Choroid plexus epithelial cell (primary cell): ENCODE measurements around the gene IRX4.

Source experiments
- DNase-seq: peaks from one replicate; pipeline ENCODE4 v3.0.0-alpha.2; 2010; ENCODE audit warnings: low read depth
- H3K4me3 ChIP-seq: 2 replicates; pipeline ENCODE4 v1.5.1; 2011; ENCODE audit warnings: low read depth, mild to moderate bottlenecking, control low read depth, low read length, moderate library complexity
- CTCF ChIP-seq: conservative IDR thresholded peaks from 2 replicates; pipeline ENCODE4 v1.5.1; 2011; ENCODE audit warnings: low read depth, mild to moderate bottlenecking, control low read depth, inconsistent platforms, low read length, moderate library complexity

Gene IRX4

GRCh38 chr5:1896602-1897376, 14.1 kb upstream of the IRX4 start:
- no peak for DNase-seq
- no peak for TF ChIP-seq CTCF
- no peak overlapping the region for H3K4me3 ChIP-seq

- TF ChIP-seq CTCF, result no peak
- DNase-seq, result no peak
Measured at GRCh38 chr5:1895739-1896420, 13.2 kb upstream of the IRX4 start.

GRCh38 chr5:1894243-1894642, 11.5 kb upstream of the IRX4 start:
- DNase-seq, result no peak
- no peak overlapping the region for H3K4me3 ChIP-seq
- TF ChIP-seq CTCF, result no peak

More at GRCh38 chr5:1895739-1896420, 13.2 kb upstream of the IRX4 start:
- no peak overlapping the region for H3K4me3 ChIP-seq

- no peak for TF ChIP-seq CTCF
- no peak overlapping the region for H3K4me3 ChIP-seq
- DNase-seq, result no peak
Measured at GRCh38 chr5:1893754-1894153, 11.0 kb upstream of the IRX4 start.

DNA sequence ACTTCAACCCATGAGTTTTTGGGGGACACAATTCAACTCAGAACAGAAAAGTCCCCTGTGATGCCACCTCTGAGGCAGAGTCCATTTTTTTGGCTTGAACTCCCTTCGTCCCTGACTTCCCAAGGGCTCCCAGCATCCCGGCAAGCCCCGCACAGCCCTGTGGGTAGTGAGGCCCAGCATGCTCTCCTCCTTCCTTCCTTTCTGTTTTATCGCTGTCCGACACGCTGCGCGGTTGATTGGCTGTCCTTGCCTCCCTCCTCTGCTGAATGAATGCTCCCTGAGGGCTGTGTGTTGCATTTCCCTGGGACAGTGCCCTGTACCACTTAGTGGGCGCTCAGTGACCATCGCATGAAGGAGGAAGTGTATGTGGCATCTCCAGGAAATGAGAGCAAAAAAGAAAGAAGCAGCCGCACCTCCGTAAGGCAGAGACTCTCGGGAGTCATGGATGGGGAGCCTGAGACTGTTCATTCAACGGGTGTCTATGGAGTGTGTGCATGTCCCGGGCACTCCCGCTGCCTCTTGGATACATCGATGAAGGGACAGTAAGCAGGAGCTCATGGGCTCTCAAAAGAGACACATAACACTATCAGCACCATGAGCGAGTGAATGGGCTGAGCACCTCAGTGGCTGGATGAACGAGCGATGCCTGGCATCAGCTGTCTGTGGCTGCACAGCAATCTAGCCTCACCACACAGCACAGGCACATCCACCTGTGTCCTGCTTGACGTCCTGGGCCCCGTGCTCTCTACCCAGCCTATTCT, 10.1 kb upstream of the IRX4 start:
- DNase-seq, result no peak
- no peak for TF ChIP-seq CTCF

DNA sequence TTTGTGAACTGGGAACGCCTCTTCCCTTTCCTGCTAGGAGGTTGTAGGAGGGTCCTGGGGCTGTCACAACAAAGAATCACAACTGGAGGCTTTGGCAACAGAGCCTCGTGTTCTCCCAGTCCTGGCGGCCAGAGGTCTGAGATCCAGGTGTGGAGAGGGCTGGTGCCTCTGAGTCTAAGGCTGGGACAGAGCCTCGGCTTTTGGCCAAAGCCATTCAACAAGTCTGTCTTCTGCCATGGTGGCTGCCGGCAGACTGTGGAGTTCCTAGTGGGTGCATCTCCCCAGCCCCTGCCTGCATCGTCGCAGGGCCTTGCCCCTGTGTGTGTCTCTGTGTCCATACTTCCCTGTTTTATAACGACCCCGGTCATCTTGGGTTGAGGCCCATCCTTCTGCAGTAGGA, 9.5 kb upstream of the IRX4 start:
- H3K4me3 ChIP-seq, result no peak overlapping the region
- DNase-seq, result no peak
- TF ChIP-seq CTCF, result no peak

More for the DNA sequence above, 10.1 kb upstream of the IRX4 start:
- H3K4me3 ChIP-seq, result no peak overlapping the region
